Measurements from ENCODE around the gene HRAS. TPM values are rescaled to one million over a fixed set of nuclear protein-coding genes. Genes with fewer than 3 reads are reported as not detected.

Gene HRAS
- total RNA-seq, 1 experiment from 2014 or later = 123 TPM

GRCh38 chr11:499201-500076 is 35.9 kb downstream of the HRAS start:
- BruUV-seq (replicated peaks) = no TSS peak
- ChIA-PET POLR2A (interaction anchor here (0.9 to 1.0 kb wide), 2 partner anchors 17 to 51 kb away, joined by 3 to 5 read pairs; no protein-coding TSS in a partner anchor), CTCF (interaction anchor here (0.6 to 1.6 kb wide), 2 partner anchors 51 to 103 kb away, joined by 4 to 8 read pairs; no protein-coding TSS in a partner anchor)
- no peak overlapping the region for H3K27ac Mint-ChIP-seq (ENCODE audit: low read depth, unreplicated experiment)
- no peak for DNase-seq (ENCODE audit: unreplicated experiment)
- peaks cover 86% of the 10 kb centered on the region for H3K36me3 Mint-ChIP-seq (ENCODE audit: insufficient read depth, unreplicated experiment)
- H3K27me3 Mint-ChIP-seq (ENCODE audit: insufficient read depth, unreplicated experiment) = no peaks in the 10 kb centered on the region
- H3K4me3 Mint-ChIP-seq (ENCODE audit: unreplicated experiment) = no peak overlapping the region
- no peak for TF ChIP-seq CTCF (IDR thresholded peaks at IDR 0.05; ENCODE audit: unreplicated experiment)
- H3K4me1 Mint-ChIP-seq (ENCODE audit: insufficient read depth, unreplicated experiment) = peaks cover 9% of the 10 kb centered on the region
- intact Hi-C loops (cut with micrococcal nuclease) = no loop called here
- no peaks in the 10 kb centered on the region for H3K9me3 Mint-ChIP-seq (ENCODE audit: unreplicated experiment)

GRCh38 chr11:498297-499181 is 36.8 kb downstream of the HRAS start:
- CTCF ChIA-PET = interaction anchor here (0.6 to 1.6 kb wide), 2 partner anchors 50 to 102 kb away, joined by 4 to 8 read pairs; no protein-coding TSS in a partner anchor
- H3K4me1 Mint-ChIP-seq (ENCODE audit: insufficient read depth, unreplicated experiment) = peaks cover 9% of the 10 kb centered on the region

GRCh38 chr11:497565-498296 is 37.6 kb downstream of the HRAS start:
- intact Hi-C loops (cut with micrococcal nuclease) = no loop called here
- Mint-ChIP-seq H3K4me1 (ENCODE audit: insufficient read depth, unreplicated experiment) (peaks cover 9% of the 10 kb centered on the region), H3K9me3 (ENCODE audit: unreplicated experiment) (no peaks in the 10 kb centered on the region), H3K27ac (ENCODE audit: low read depth, unreplicated experiment) (no peak overlapping the region), H3K4me3 (ENCODE audit: unreplicated experiment) (no peak overlapping the region), H3K36me3 (ENCODE audit: insufficient read depth, unreplicated experiment) (peaks cover 95% of the 10 kb centered on the region), H3K27me3 (ENCODE audit: insufficient read depth, unreplicated experiment) (no peaks in the 10 kb centered on the region)
- POLR2A ChIA-PET = interaction anchor here (0.7 kb wide), 1 partner anchor 225 kb away, joined by 3 read pairs; no protein-coding TSS in a partner anchor
- no peak for TF ChIP-seq CTCF (IDR thresholded peaks at IDR 0.05; ENCODE audit: unreplicated experiment)
- DNase-seq (ENCODE audit: unreplicated experiment) = no peak
- CTCF ChIA-PET = interaction anchor here (1.6 kb wide), 1 partner anchor 49 kb away, joined by 8 read pairs; no protein-coding TSS in a partner anchor
- BruUV-seq (replicated peaks) = no TSS peak

More at GRCh38 chr11:498297-499181, 36.8 kb downstream of the HRAS start:
- H3K27me3 Mint-ChIP-seq (ENCODE audit: insufficient read depth, unreplicated experiment) = no peaks in the 10 kb centered on the region
- TSS peak; percentile 35 for BruUV-seq (replicated peaks)
- intact Hi-C loops (cut with micrococcal nuclease) = no loop called here
- POLR2A ChIA-PET = interaction anchor here (0.7 to 1.0 kb wide), 3 partner anchors 18 to 226 kb away, joined by 3 to 5 read pairs (median 3); no protein-coding TSS in a partner anchor
- DNase-seq (ENCODE audit: unreplicated experiment) = no peak
- H3K36me3 Mint-ChIP-seq (ENCODE audit: insufficient read depth, unreplicated experiment) = peaks cover 89% of the 10 kb centered on the region
- TF ChIP-seq CTCF (IDR thresholded peaks at IDR 0.05; ENCODE audit: unreplicated experiment) = no peak
- H3K4me3 Mint-ChIP-seq (ENCODE audit: unreplicated experiment) = no peak overlapping the region
- H3K9me3 Mint-ChIP-seq (ENCODE audit: unreplicated experiment) = no peaks in the 10 kb centered on the region
- no peak overlapping the region for H3K27ac Mint-ChIP-seq (ENCODE audit: low read depth, unreplicated experiment)
